HG03045 (cell line): ENCODE results near the gene ZNF296.

Experiments used
- ATAC-seq: cut with Tn5 transposase; IDR thresholded peaks from one replicate; pipeline ENCODE4 v1.9.1; 2021; ENCODE audit warnings: mild to moderate bottlenecking, moderate library complexity; ENCODE audit not compliant: unreplicated experiment

ZNF296 gene

GRCh38 chr19:45032421-45032820 is 43.9 kb downstream of the ZNF296 start:
- no peak for ATAC-seq

- no peak for ATAC-seq
Measured at GRCh38 chr19:45030825-45031224, 45.5 kb downstream of the ZNF296 start.

DNA sequence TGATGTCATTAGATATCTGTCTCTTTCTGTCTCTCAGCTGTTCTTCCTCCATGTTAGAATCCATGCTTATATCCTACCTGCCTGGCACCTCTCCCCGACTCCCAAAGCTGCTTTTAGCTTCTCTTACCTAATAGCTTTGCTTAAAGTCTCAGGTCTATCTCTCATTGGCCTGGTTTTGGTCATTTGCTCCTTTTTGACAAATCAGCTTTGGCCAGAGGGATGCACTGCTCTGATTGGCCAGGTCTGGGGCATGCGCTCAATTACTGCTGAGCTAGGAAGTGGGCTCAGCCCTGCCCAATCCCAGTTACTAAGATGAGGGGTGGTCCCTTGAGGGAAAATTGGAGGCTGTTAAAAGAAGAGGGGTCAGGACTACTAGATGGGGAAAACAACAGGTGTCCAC is 48.9 kb downstream of the ZNF296 start:
- ATAC-seq, result no peak

DNA sequence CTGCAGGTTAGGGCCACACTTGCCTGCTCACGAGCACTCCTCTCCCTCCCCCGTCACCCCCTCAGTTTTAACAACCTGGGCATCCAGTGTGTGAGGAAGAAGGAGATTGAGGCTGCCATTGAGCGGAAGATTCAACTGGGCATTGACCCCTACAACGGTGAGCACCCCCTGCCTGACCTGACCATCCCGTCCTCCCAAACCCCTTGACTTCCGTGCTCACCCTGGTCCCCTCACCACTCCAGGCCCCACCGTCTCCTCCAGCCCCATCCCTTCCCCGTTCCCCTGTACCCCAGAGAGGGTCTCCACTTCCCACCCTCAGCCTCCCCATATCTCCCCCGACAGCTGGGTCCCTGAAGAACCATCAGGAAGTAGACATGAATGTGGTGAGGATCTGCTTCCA is 51.0 kb downstream of the ZNF296 start:
- ATAC-seq, result no peak

GRCh38 chr19:45023048-45023447 is 53.2 kb downstream of the ZNF296 start:
- no peak for ATAC-seq

DNA sequence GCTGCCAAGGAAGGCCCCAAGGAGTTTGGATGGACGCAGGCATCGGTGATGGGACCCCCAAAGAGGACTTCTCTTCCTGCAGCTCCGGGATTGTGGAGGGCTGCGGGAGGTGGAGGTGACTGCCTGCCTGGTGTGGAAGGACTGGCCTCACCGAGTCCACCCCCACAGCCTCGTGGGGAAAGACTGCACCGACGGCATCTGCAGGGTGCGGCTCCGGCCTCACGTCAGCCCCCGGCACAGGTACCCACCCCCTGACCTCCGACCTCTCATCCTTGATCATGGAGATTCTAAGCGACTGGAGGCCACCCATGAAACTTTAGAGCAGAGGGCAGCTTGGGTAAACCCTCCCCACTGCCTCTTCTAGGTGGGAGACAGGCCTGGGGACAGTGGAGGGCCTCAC is 54.3 kb downstream of the ZNF296 start:
- no peak for ATAC-seq
